ENCODE data around the gene VTA1. TPM values are rescaled to one million over a fixed set of nuclear protein-coding genes. Genes with fewer than 3 reads are reported as not detected.

The VTA1 gene
- total and polyA plus RNA-seq, 2 of the 13 experiments (the other 11 are each of a cell fraction or from before 2014, with no cell fraction given), result 70.7 to 89.1 TPM

GRCh38 chr6:142167486-142167885, 20.4 kb downstream of the VTA1 start:
- FAIRE-seq (no peak), DNase-seq (ENCODE audit: low spot score) (no peak), ATAC-seq (no peak)
- 95% methylated on average over 2 of the region's 2 CpGs for WGBS (ENCODE audit: low lambda C conversion rate)
- no peak overlapping the region for H2AFZ ChIP-seq (ENCODE audit: low read length)
- no peaks in the 10 kb centered on the region for H3K9me3 ChIP-seq (ENCODE audit: low read length)
- H3K27me3 ChIP-seq (ENCODE audit: control insufficient read depth in 1 of 2, insufficient read depth in 2 of 2, low read length in 2 of 2), result no peaks in the 10 kb centered on the region
- no peak overlapping the region for H3K9ac ChIP-seq (ENCODE audit: insufficient read depth, low read depth, low read length)
- TF ChIP-seq HOXA3 (CRISPR knock-in tag; IDR thresholded peaks at IDR 0.05), result no peak
- no peak for TF ChIP-seq GATAD1 (CRISPR knock-in tag; IDR thresholded peaks at IDR 0.05)
- TF ChIP-seq ZNF788 (CRISPR knock-in tag; IDR thresholded peaks at IDR 0.05; ENCODE audit: borderline replicate concordance), result no peak
- TF ChIP-seq HCFC1 (IDR thresholded peaks at IDR 0.05; ENCODE audit: low read depth, low read length), result no peak
- no peak for TF ChIP-seq CENPT (CRISPR knock-in tag; IDR thresholded peaks at IDR 0.05; ENCODE audit: low read depth)
- TF ChIP-seq CREBL2 (CRISPR knock-in tag; IDR thresholded peaks at IDR 0.05; ENCODE audit: borderline replicate concordance), result no peak
- no peak for TF ChIP-seq ISX (CRISPR knock-in tag; conservative IDR thresholded peaks at IDR 0.05)
- TF ChIP-seq ZNF720 (CRISPR knock-in tag; IDR thresholded peaks at IDR 0.05), result no peak
- no peak for TF ChIP-seq ZNF34 (CRISPR knock-in tag; IDR thresholded peaks at IDR 0.05; ENCODE audit: borderline replicate concordance)
- intact Hi-C loops (cut with micrococcal nuclease; ENCODE audit: unreplicated experiment), result no loop called here
- peaks cover 10 to 43% of the 10 kb centered on the region in 2 experiments for H3K36me3 ChIP-seq (replicated peaks in 1 of 2; ENCODE audit: control insufficient read depth in 1 of 2, insufficient read depth in 2 of 2, low read length in 2 of 2)
- no peak overlapping the region for H3K4me2 ChIP-seq (ENCODE audit: low read depth, low read length)
- POLR2A ChIA-PET, result no interaction called here
- no peak overlapping the region for H3K27ac ChIP-seq (ENCODE audit: extremely low read length, insufficient read depth, low read length)
- in situ Hi-C loops (cut with HindIII; ENCODE audit: extremely low pct_ligation_motif_present, low pct_unique_long_range_greater_than_20kb), result loop anchor here (10.0 kb wide), 1 partner anchor 217 kb away; no protein-coding TSS in a partner anchor
- CTCF ChIA-PET (ENCODE audit: low intra/inter-chr PET ratio, low total read pairs), result no interaction called here
- peaks cover 32% of the 10 kb centered on the region for H3K79me2 ChIP-seq (ENCODE audit: insufficient read depth, low read length)
- H4K20me1 ChIP-seq (ENCODE audit: insufficient read depth, low read length), result no peaks in the 10 kb centered on the region
- H3K4me1 ChIP-seq (ENCODE audit: insufficient read depth, low read length), result peaks cover 13% of the 10 kb centered on the region
- no peak overlapping the region for H3K4me3 ChIP-seq (replicated peaks in 1 of 3; ENCODE audit: insufficient read depth in 1 of 3, low read depth in 2 of 3, low read length in 3 of 3)
- BruUV-seq (replicated peaks), result no TSS peak

GRCh38 chr6:142171351-142171750, 24.3 kb downstream of the VTA1 start:
- Histone ChIP-seq H3K4me1 (ENCODE audit: insufficient read depth, low read length) (peaks cover 17% of the 10 kb centered on the region), H3K27me3 (ENCODE audit: control insufficient read depth in 1 of 2, insufficient read depth in 2 of 2, low read length in 2 of 2) (no peaks in the 10 kb centered on the region), H3K27ac (ENCODE audit: extremely low read length, insufficient read depth, low read length) (no peak overlapping the region), H3K9me3 (ENCODE audit: low read length) (no peaks in the 10 kb centered on the region), H3K4me3 (replicated peaks in 1 of 3; ENCODE audit: insufficient read depth in 1 of 3, low read depth in 2 of 3, low read length in 3 of 3) (no peak overlapping the region), H2AFZ (ENCODE audit: low read length) (no peak overlapping the region), H3K36me3 (replicated peaks in 1 of 2; ENCODE audit: control insufficient read depth in 1 of 2, insufficient read depth in 2 of 2, low read length in 2 of 2) (peaks cover 16 to 61% of the 10 kb centered on the region in 2 experiments), H3K79me2 (ENCODE audit: insufficient read depth, low read length) (no peaks in the 10 kb centered on the region), H3K4me2 (ENCODE audit: low read depth, low read length) (no peak overlapping the region), H4K20me1 (ENCODE audit: insufficient read depth, low read length) (no peaks in the 10 kb centered on the region), H3K9ac (ENCODE audit: insufficient read depth, low read depth, low read length) (no peak overlapping the region)
- POLR2A ChIA-PET, result no interaction called here
- TF ChIP-seq MAFK (conservative IDR thresholded peaks at IDR 0.05 in 1 of 2, IDR thresholded peaks at IDR 0.05 in 1 of 2; ENCODE audit: low read length in 2 of 2), result peak in 1 of 2 experiments; percentile 21; a peak in 1 of 4 replicates
- TF ChIP-seq ARID3A (IDR thresholded peaks at IDR 0.05; ENCODE audit: low read depth, low read length), result peak; percentile 33; the same call in 1 of the 2 replicates
- TF ChIP-seq ZNF337 (CRISPR knock-in tag; IDR thresholded peaks at IDR 0.05; ENCODE audit: borderline replicate concordance, low read depth), result no peak
- TF ChIP-seq ZFP36L1 (CRISPR knock-in tag; IDR thresholded peaks at IDR 0.05), result no peak
- TF ChIP-seq PRDM4 (CRISPR knock-in tag; IDR thresholded peaks at IDR 0.05; ENCODE audit: borderline replicate concordance), result no peak
- FAIRE-seq (no peak), ATAC-seq (peak; percentile 25; the same call in 1 of the 3 replicates), DNase-seq (ENCODE audit: low spot score) (no peak)
- CTCF ChIA-PET (ENCODE audit: low intra/inter-chr PET ratio, low total read pairs), result no interaction called here
- BruUV-seq (replicated peaks), result no TSS peak
- in situ Hi-C loops (cut with HindIII; ENCODE audit: extremely low pct_ligation_motif_present, low pct_unique_long_range_greater_than_20kb) (no loop called here), intact Hi-C loops (cut with micrococcal nuclease; ENCODE audit: unreplicated experiment) (no loop called here)

All from HepG2 (cell line).